Measurements from ENCODE around the gene ERC1. TPM values are rescaled to one million over a fixed set of nuclear protein-coding genes. Genes with fewer than 3 reads are reported as not detected.
"Not testable (repeated sequence)": the region's sequence is repeated elsewhere in the genome, so short reads cannot be mapped to it uniquely, and the experiment has no call there.

The ERC1 gene
- total RNA-seq, 4 donors from 2014 or later, result 58.0 to 83.2 (median 73.5) TPM

GRCh38 chr12:1313906-1314305, 322.9 kb downstream of the ERC1 start:
- DNase-seq (ENCODE audit: low spot score in 2 of 2), result no peak
- no peak overlapping the region for H3K27ac ChIP-seq
- TF ChIP-seq POLR2A (IDR thresholded peaks at IDR 0.05) (no peak), EP300 (IDR thresholded peaks at IDR 0.05) (no peak)
- TF ChIP-seq, protein P1, sequence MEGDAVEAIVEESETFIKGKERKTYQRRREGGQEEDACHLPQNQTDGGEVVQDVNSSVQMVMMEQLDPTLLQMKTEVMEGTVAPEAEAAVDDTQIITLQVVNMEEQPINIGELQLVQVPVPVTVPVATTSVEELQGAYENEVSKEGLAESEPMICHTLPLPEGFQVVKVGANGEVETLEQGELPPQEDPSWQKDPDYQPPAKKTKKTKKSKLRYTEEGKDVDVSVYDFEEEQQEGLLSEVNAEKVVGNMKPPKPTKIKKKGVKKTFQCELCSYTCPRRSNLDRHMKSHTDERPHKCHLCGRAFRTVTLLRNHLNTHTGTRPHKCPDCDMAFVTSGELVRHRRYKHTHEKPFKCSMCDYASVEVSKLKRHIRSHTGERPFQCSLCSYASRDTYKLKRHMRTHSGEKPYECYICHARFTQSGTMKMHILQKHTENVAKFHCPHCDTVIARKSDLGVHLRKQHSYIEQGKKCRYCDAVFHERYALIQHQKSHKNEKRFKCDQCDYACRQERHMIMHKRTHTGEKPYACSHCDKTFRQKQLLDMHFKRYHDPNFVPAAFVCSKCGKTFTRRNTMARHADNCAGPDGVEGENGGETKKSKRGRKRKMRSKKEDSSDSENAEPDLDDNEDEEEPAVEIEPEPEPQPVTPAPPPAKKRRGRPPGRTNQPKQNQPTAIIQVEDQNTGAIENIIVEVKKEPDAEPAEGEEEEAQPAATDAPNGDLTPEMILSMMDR (IDR thresholded peaks at IDR 0.05), result no peak
- peaks cover 0 to 15% (median 11%) of the 10 kb centered on the region in 4 donors for H3K4me1 ChIP-seq
- no peaks in the 10 kb centered on the region for H3K27me3 ChIP-seq
- WGBS, 2 donors, result 97 to 98% methylated on average over 2 of the region's 2 CpGs
- H3K36me3 ChIP-seq, result peaks cover 0 to 24% (median 0%) of the 10 kb centered on the region in 3 donors
- H3K9me3 ChIP-seq, result peaks cover 0 to 10% (median 4%) of the 10 kb centered on the region in 4 donors
- H3K4me3 ChIP-seq, result no peak overlapping the region

GRCh38 chr12:1314523-1314922, 323.5 kb downstream of the ERC1 start:
- peaks cover 0 to 24% (median 0%) of the 10 kb centered on the region in 3 donors for H3K36me3 ChIP-seq
- H3K27me3 ChIP-seq, result no peaks in the 10 kb centered on the region
- H3K9me3 ChIP-seq, result peaks cover 0 to 10% (median 4%) of the 10 kb centered on the region in 4 donors
- TF ChIP-seq EP300 (IDR thresholded peaks at IDR 0.05), result no peak
- TF ChIP-seq, protein P1 (IDR thresholded peaks at IDR 0.05), result no peak
- TF ChIP-seq POLR2A (IDR thresholded peaks at IDR 0.05), result no peak
- peaks cover 0 to 21% (median 14%) of the 10 kb centered on the region in 4 donors for H3K4me1 ChIP-seq
- H3K27ac ChIP-seq, result no peak overlapping the region
- no peak for DNase-seq (ENCODE audit: low spot score in 2 of 2)
- H3K4me3 ChIP-seq, result no peak overlapping the region
- WGBS, 2 donors, result 97 to 98% methylated on average over 1 of the region's 1 CpG

DNA sequence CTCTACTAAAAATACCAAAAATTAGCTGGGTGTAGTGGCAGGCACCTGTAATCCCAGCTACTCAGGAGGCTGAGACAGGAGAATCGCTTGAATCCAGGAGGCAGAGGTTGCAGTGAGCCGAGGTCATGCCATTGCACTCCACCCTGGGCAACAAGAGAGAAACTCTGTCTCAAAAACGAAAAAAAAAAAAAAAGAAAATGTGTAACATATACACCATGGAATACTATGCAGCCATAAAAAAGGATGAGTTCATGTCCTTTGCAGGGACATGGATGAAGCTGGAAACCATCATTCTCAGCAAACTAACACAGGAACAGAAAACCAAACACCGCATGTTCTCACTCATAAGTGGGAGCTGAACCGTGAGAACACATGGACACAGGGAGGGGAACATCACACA, 326.0 kb downstream of the ERC1 start:
- Histone ChIP-seq H3K4me1 (peaks cover 0 to 26% (median 15%) of the 10 kb centered on the region in 4 donors), H3K9me3 (peaks cover 0 to 10% (median 4%) of the 10 kb centered on the region in 4 donors), H3K36me3 (peaks cover 0 to 24% (median 0%) of the 10 kb centered on the region in 3 donors)
- not testable (repeated sequence) for DNase-seq (ENCODE audit: low spot score in 2 of 2); H3K27ac ChIP-seq; H3K4me3 ChIP-seq; H3K27me3 ChIP-seq
- WGBS, 2 donors, result 93 to 97% methylated on average over 5 of the region's 5 CpGs

GRCh38 chr12:1318327-1319031, 327.5 kb downstream of the ERC1 start:
- Histone ChIP-seq H3K4me1 (peaks cover 0 to 26% (median 15%) of the 10 kb centered on the region in 4 donors), H3K27ac (peak overlapping the region in 3 of 4 donors; percentile 6 to 77 (median 74)), H3K36me3 (peaks cover 0 to 20% (median 0%) of the 10 kb centered on the region in 3 donors), H3K4me3 (no peak overlapping the region), H3K27me3 (no peaks in the 10 kb centered on the region), H3K9me3 (peaks cover 0 to 10% (median 4%) of the 10 kb centered on the region in 4 donors)
- 9 to 11% methylated on average over 7 of the region's 7 CpGs for WGBS, 2 donors
- DNase-seq (ENCODE audit: low spot score in 2 of 2), result no peak
- TF ChIP-seq EP300 (IDR thresholded peaks at IDR 0.05) (no peak), POLR2A (IDR thresholded peaks at IDR 0.05) (no peak)
- TF ChIP-seq, protein P1 (IDR thresholded peaks at IDR 0.05), result no peak

DNA sequence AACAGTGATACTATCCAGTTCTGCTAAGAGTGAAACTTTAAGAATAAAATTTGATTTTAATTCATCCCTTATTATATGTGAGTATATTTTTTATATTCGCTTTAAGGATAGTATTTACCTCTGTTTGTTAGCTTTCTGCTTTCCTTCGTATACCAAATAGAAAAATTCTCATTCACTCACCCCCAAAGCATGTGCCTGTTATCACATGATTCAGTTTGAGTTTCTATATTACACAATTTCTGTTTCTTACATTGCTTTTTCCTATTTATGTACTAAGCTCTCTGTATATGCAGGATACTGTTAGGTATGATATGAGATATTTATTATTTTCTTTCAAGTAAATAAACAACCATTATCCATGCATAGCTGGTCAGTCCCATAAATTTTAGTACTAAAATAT, 328.2 kb downstream of the ERC1 start:
- no peak for DNase-seq (ENCODE audit: low spot score in 2 of 2)
- Histone ChIP-seq H3K9me3 (peaks cover 0 to 9% (median 3%) of the 10 kb centered on the region in 4 donors), H3K4me1 (peaks cover 0 to 26% (median 15%) of the 10 kb centered on the region in 4 donors), H3K27ac (peak overlapping the region in 2 of 4 donors; percentile 74 to 77), H3K36me3 (peaks cover 0 to 13% (median 0%) of the 10 kb centered on the region in 3 donors), H3K4me3 (no peak overlapping the region), H3K27me3 (no peaks in the 10 kb centered on the region)
- no peak for TF ChIP-seq POLR2A (IDR thresholded peaks at IDR 0.05)
- TF ChIP-seq EP300 (IDR thresholded peaks at IDR 0.05), result no peak
- TF ChIP-seq, protein P1 (IDR thresholded peaks at IDR 0.05), result no peak
- WGBS, 2 donors, result 51 to 55% methylated on average over 2 of the region's 2 CpGs

All from tibial nerve (tissue), 4 donors.